ENCODE measurements around the gene NRXN3.

NRXN3 gene

GRCh38 chr14:79475887-79476532, 1305.8 kb downstream of the NRXN3 start:
- no peaks in the 10 kb centered on the region for H3K27me3 ChIP-seq (ENCODE audit: control insufficient read depth in 5 of 5, insufficient read depth in 4 of 5, low read length in 5 of 5)
- H3K9ac ChIP-seq (ENCODE audit: low read length in 5 of 5), result no peak overlapping the region
- no peak overlapping the region for H3K27ac ChIP-seq (ENCODE audit: low read depth, low read length)
- no peak overlapping the region for H3K4me3 ChIP-seq (ENCODE audit: low read depth in 1 of 5, low read length in 5 of 5)
- H3K9me3 ChIP-seq (ENCODE audit: control insufficient read depth in 5 of 5, low read length in 5 of 5), result no peaks in the 10 kb centered on the region
- H3K36me3 ChIP-seq (ENCODE audit: control insufficient read depth in 5 of 5, insufficient read depth in 5 of 5, low read length in 5 of 5), result no peaks in the 10 kb centered on the region
- H3K4me1 ChIP-seq (ENCODE audit: control insufficient read depth in 5 of 5, insufficient read depth in 5 of 5, low read length in 5 of 5), result no peaks in the 10 kb centered on the region

- Histone ChIP-seq H3K27me3 (ENCODE audit: control insufficient read depth in 5 of 5, insufficient read depth in 4 of 5, low read length in 5 of 5) (no peaks in the 10 kb centered on the region), H3K4me3 (ENCODE audit: low read depth in 1 of 5, low read length in 5 of 5) (no peak overlapping the region), H3K4me1 (ENCODE audit: control insufficient read depth in 5 of 5, insufficient read depth in 5 of 5, low read length in 5 of 5) (no peaks in the 10 kb centered on the region), H3K9ac (ENCODE audit: low read length in 5 of 5) (no peak overlapping the region), H3K27ac (ENCODE audit: low read depth, low read length) (no peak overlapping the region), H3K9me3 (ENCODE audit: control insufficient read depth in 5 of 5, low read length in 5 of 5) (no peaks in the 10 kb centered on the region), H3K36me3 (ENCODE audit: control insufficient read depth in 5 of 5, insufficient read depth in 5 of 5, low read length in 5 of 5) (no peaks in the 10 kb centered on the region)
Measured at GRCh38 chr14:79476552-79476951, 1306.4 kb downstream of the NRXN3 start.

- Histone ChIP-seq H3K27ac (ENCODE audit: low read depth, low read length) (no peak overlapping the region), H3K4me3 (ENCODE audit: low read depth in 1 of 5, low read length in 5 of 5) (no peak overlapping the region), H3K36me3 (ENCODE audit: control insufficient read depth in 5 of 5, insufficient read depth in 5 of 5, low read length in 5 of 5) (no peaks in the 10 kb centered on the region), H3K9me3 (ENCODE audit: control insufficient read depth in 5 of 5, low read length in 5 of 5) (no peaks in the 10 kb centered on the region), H3K9ac (ENCODE audit: low read length in 5 of 5) (no peak overlapping the region), H3K4me1 (ENCODE audit: control insufficient read depth in 5 of 5, insufficient read depth in 5 of 5, low read length in 5 of 5) (no peaks in the 10 kb centered on the region), H3K27me3 (ENCODE audit: control insufficient read depth in 5 of 5, insufficient read depth in 4 of 5, low read length in 5 of 5) (no peaks in the 10 kb centered on the region)
Measured at GRCh38 chr14:79480212-79480611, 1310.0 kb downstream of the NRXN3 start.

GRCh38 chr14:79482825-79483224, 1312.7 kb downstream of the NRXN3 start:
- H3K36me3 ChIP-seq (ENCODE audit: control insufficient read depth in 5 of 5, insufficient read depth in 5 of 5, low read length in 5 of 5), result no peaks in the 10 kb centered on the region
- H3K4me1 ChIP-seq (ENCODE audit: control insufficient read depth in 5 of 5, insufficient read depth in 5 of 5, low read length in 5 of 5), result no peaks in the 10 kb centered on the region
- H3K9ac ChIP-seq (ENCODE audit: low read length in 5 of 5), result no peak overlapping the region
- H3K27ac ChIP-seq (ENCODE audit: low read depth, low read length), result no peak overlapping the region
- peaks cover 0 to 2% (median 0%) of the 10 kb centered on the region in 5 donors for H3K9me3 ChIP-seq (ENCODE audit: control insufficient read depth in 5 of 5, low read length in 5 of 5)
- no peak overlapping the region for H3K4me3 ChIP-seq (ENCODE audit: low read depth in 1 of 5, low read length in 5 of 5)
- H3K27me3 ChIP-seq (ENCODE audit: control insufficient read depth in 5 of 5, insufficient read depth in 4 of 5, low read length in 5 of 5), result peaks cover 0 to 3% (median 0%) of the 10 kb centered on the region in 5 donors

- Histone ChIP-seq H3K4me3 (ENCODE audit: low read depth in 1 of 5, low read length in 5 of 5) (no peak overlapping the region), H3K36me3 (ENCODE audit: control insufficient read depth in 5 of 5, insufficient read depth in 5 of 5, low read length in 5 of 5) (no peaks in the 10 kb centered on the region), H3K27ac (ENCODE audit: low read depth, low read length) (no peak overlapping the region), H3K9ac (ENCODE audit: low read length in 5 of 5) (no peak overlapping the region), H3K9me3 (ENCODE audit: control insufficient read depth in 5 of 5, low read length in 5 of 5) (peaks cover 0 to 2% (median 0%) of the 10 kb centered on the region in 5 donors), H3K4me1 (ENCODE audit: control insufficient read depth in 5 of 5, insufficient read depth in 5 of 5, low read length in 5 of 5) (no peaks in the 10 kb centered on the region), H3K27me3 (ENCODE audit: control insufficient read depth in 5 of 5, insufficient read depth in 4 of 5, low read length in 5 of 5) (peaks cover 0 to 3% (median 0%) of the 10 kb centered on the region in 5 donors)
Measured at GRCh38 chr14:79483477-79484388, 1313.6 kb downstream of the NRXN3 start.

GRCh38 chr14:79487632-79488031, 1317.5 kb downstream of the NRXN3 start:
- H3K9ac ChIP-seq (ENCODE audit: low read length in 5 of 5), result no peak overlapping the region
- H3K27me3 ChIP-seq (ENCODE audit: control insufficient read depth in 5 of 5, insufficient read depth in 4 of 5, low read length in 5 of 5), result peaks cover 0 to 3% (median 0%) of the 10 kb centered on the region in 5 donors
- no peaks in the 10 kb centered on the region for H3K36me3 ChIP-seq (ENCODE audit: control insufficient read depth in 5 of 5, insufficient read depth in 5 of 5, low read length in 5 of 5)
- H3K27ac ChIP-seq (ENCODE audit: low read depth, low read length), result no peak overlapping the region
- peaks cover 0 to 2% (median 0%) of the 10 kb centered on the region in 5 donors for H3K9me3 ChIP-seq (ENCODE audit: control insufficient read depth in 5 of 5, low read length in 5 of 5)
- H3K4me1 ChIP-seq (ENCODE audit: control insufficient read depth in 5 of 5, insufficient read depth in 5 of 5, low read length in 5 of 5), result no peaks in the 10 kb centered on the region
- H3K4me3 ChIP-seq (ENCODE audit: low read depth in 1 of 5, low read length in 5 of 5), result no peak overlapping the region

GRCh38 chr14:79491161-79491560, 1321.0 kb downstream of the NRXN3 start:
- peaks cover 0 to 2% (median 0%) of the 10 kb centered on the region in 5 donors for H3K9me3 ChIP-seq (ENCODE audit: control insufficient read depth in 5 of 5, low read length in 5 of 5)
- H3K4me3 ChIP-seq (ENCODE audit: low read depth in 1 of 5, low read length in 5 of 5), result no peak overlapping the region
- H3K27ac ChIP-seq (ENCODE audit: low read depth, low read length), result no peak overlapping the region
- H3K36me3 ChIP-seq (ENCODE audit: control insufficient read depth in 5 of 5, insufficient read depth in 5 of 5, low read length in 5 of 5), result no peaks in the 10 kb centered on the region
- no peaks in the 10 kb centered on the region for H3K4me1 ChIP-seq (ENCODE audit: control insufficient read depth in 5 of 5, insufficient read depth in 5 of 5, low read length in 5 of 5)
- H3K27me3 ChIP-seq (ENCODE audit: control insufficient read depth in 5 of 5, insufficient read depth in 4 of 5, low read length in 5 of 5), result peaks cover 0 to 3% (median 0%) of the 10 kb centered on the region in 5 donors
- H3K9ac ChIP-seq (ENCODE audit: low read length in 5 of 5), result no peak overlapping the region

- H3K4me3 ChIP-seq (ENCODE audit: low read depth in 1 of 5, low read length in 5 of 5), result no peak overlapping the region
- no peak overlapping the region for H3K27ac ChIP-seq (ENCODE audit: low read depth, low read length)
- H3K9me3 ChIP-seq (ENCODE audit: control insufficient read depth in 5 of 5, low read length in 5 of 5), result no peaks in the 10 kb centered on the region
- H3K9ac ChIP-seq (ENCODE audit: low read length in 5 of 5), result no peak overlapping the region
- H3K36me3 ChIP-seq (ENCODE audit: control insufficient read depth in 5 of 5, insufficient read depth in 5 of 5, low read length in 5 of 5), result no peaks in the 10 kb centered on the region
- H3K27me3 ChIP-seq (ENCODE audit: control insufficient read depth in 5 of 5, insufficient read depth in 4 of 5, low read length in 5 of 5), result no peaks in the 10 kb centered on the region
- no peaks in the 10 kb centered on the region for H3K4me1 ChIP-seq (ENCODE audit: control insufficient read depth in 5 of 5, insufficient read depth in 5 of 5, low read length in 5 of 5)
Measured at GRCh38 chr14:79493081-79493645, 1323.0 kb downstream of the NRXN3 start.

GRCh38 chr14:79496701-79497100, 1326.5 kb downstream of the NRXN3 start:
- H3K4me3 ChIP-seq (ENCODE audit: low read depth in 1 of 5, low read length in 5 of 5), result no peak overlapping the region

GRCh38 chr14:79500489-79500888, 1330.3 kb downstream of the NRXN3 start:
- no peak overlapping the region for H3K27ac ChIP-seq (ENCODE audit: low read depth, low read length)
- H3K4me1 ChIP-seq (ENCODE audit: control insufficient read depth in 5 of 5, insufficient read depth in 5 of 5, low read length in 5 of 5), result no peaks in the 10 kb centered on the region
- no peaks in the 10 kb centered on the region for H3K36me3 ChIP-seq (ENCODE audit: control insufficient read depth in 5 of 5, insufficient read depth in 5 of 5, low read length in 5 of 5)
- no peak overlapping the region for H3K4me3 ChIP-seq (ENCODE audit: low read depth in 1 of 5, low read length in 5 of 5)
- no peaks in the 10 kb centered on the region for H3K9me3 ChIP-seq (ENCODE audit: control insufficient read depth in 5 of 5, low read length in 5 of 5)
- no peaks in the 10 kb centered on the region for H3K27me3 ChIP-seq (ENCODE audit: control insufficient read depth in 5 of 5, insufficient read depth in 4 of 5, low read length in 5 of 5)
- no peak overlapping the region for H3K9ac ChIP-seq (ENCODE audit: low read length in 5 of 5)

More at GRCh38 chr14:79496701-79497100, 1326.5 kb downstream of the NRXN3 start:
- Histone ChIP-seq H3K27ac (ENCODE audit: low read depth, low read length) (no peak overlapping the region), H3K36me3 (ENCODE audit: control insufficient read depth in 5 of 5, insufficient read depth in 5 of 5, low read length in 5 of 5) (no peaks in the 10 kb centered on the region), H3K9me3 (ENCODE audit: control insufficient read depth in 5 of 5, low read length in 5 of 5) (no peaks in the 10 kb centered on the region), H3K27me3 (ENCODE audit: control insufficient read depth in 5 of 5, insufficient read depth in 4 of 5, low read length in 5 of 5) (no peaks in the 10 kb centered on the region), H3K9ac (ENCODE audit: low read length in 5 of 5) (no peak overlapping the region), H3K4me1 (ENCODE audit: control insufficient read depth in 5 of 5, insufficient read depth in 5 of 5, low read length in 5 of 5) (no peaks in the 10 kb centered on the region)
